ENCODE results near the gene MED13L. TPM values are rescaled to one million over a fixed set of nuclear protein-coding genes. Genes with fewer than 3 reads are reported as not detected.
A peak's percentile ranks its signal among the peaks of the same experiment; 100 is the strongest.

The MED13L gene
- total RNA-seq, 1 donor from 2014 or later = 141 TPM

DNA sequence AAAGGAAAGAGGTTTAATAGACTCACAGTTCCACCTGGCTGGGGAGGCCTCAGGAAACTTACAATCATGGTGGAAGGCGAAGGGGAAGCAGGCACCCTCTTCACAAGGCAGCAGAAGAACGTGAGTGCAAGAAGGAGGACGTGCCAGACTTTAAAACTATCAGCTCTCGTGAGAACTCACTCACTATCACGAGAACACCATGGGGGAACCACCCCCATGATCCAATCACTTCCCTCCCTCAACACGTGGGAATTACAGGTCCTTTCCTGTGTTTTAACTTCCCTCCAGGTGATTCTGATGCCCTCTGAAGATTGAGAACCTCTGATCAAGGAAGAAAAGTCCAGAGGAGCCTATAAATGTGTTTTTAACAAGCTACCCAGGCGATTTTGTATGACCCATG is 358.7 kb downstream of the MED13L start:
- Mint-ChIP-seq H3K36me3 (ENCODE audit: insufficient read depth) (peaks cover 1% of the 10 kb centered on the region), H3K9me3 (ENCODE audit: low read depth) (peaks cover 9% of the 10 kb centered on the region), H3K4me3 (ENCODE audit: low read depth) (no peak overlapping the region), H3K27me3 (peaks cover 31% of the 10 kb centered on the region), H3K4me1 (ENCODE audit: low read depth) (peaks cover 8% of the 10 kb centered on the region), H3K27ac (no peak overlapping the region)
- DNase-seq (ENCODE audit: low spot score, unreplicated experiment) = no peak
- TF ChIP-seq, protein P1, sequence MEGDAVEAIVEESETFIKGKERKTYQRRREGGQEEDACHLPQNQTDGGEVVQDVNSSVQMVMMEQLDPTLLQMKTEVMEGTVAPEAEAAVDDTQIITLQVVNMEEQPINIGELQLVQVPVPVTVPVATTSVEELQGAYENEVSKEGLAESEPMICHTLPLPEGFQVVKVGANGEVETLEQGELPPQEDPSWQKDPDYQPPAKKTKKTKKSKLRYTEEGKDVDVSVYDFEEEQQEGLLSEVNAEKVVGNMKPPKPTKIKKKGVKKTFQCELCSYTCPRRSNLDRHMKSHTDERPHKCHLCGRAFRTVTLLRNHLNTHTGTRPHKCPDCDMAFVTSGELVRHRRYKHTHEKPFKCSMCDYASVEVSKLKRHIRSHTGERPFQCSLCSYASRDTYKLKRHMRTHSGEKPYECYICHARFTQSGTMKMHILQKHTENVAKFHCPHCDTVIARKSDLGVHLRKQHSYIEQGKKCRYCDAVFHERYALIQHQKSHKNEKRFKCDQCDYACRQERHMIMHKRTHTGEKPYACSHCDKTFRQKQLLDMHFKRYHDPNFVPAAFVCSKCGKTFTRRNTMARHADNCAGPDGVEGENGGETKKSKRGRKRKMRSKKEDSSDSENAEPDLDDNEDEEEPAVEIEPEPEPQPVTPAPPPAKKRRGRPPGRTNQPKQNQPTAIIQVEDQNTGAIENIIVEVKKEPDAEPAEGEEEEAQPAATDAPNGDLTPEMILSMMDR (IDR thresholded peaks at IDR 0.05; ENCODE audit: unreplicated experiment) = no peak

- TF ChIP-seq, protein P1 (IDR thresholded peaks at IDR 0.05; ENCODE audit: unreplicated experiment) = peak; percentile 98
- peaks cover 5% of the 10 kb centered on the region for H3K9me3 Mint-ChIP-seq (ENCODE audit: low read depth)
- H3K4me3 Mint-ChIP-seq (ENCODE audit: low read depth) = peak overlapping the region; percentile 62
- H3K27me3 Mint-ChIP-seq = peaks cover 36% of the 10 kb centered on the region
- H3K4me1 Mint-ChIP-seq (ENCODE audit: low read depth) = peaks cover 8% of the 10 kb centered on the region
- DNase-seq (ENCODE audit: low spot score, unreplicated experiment) = peak; percentile 87
- H3K27ac Mint-ChIP-seq = peak overlapping the region; percentile 59
- peaks cover 1% of the 10 kb centered on the region for H3K36me3 Mint-ChIP-seq (ENCODE audit: insufficient read depth)
These were observed 360.4 kb downstream of the MED13L start for GRCh38 chr12:115916910-115917668.

DNA sequence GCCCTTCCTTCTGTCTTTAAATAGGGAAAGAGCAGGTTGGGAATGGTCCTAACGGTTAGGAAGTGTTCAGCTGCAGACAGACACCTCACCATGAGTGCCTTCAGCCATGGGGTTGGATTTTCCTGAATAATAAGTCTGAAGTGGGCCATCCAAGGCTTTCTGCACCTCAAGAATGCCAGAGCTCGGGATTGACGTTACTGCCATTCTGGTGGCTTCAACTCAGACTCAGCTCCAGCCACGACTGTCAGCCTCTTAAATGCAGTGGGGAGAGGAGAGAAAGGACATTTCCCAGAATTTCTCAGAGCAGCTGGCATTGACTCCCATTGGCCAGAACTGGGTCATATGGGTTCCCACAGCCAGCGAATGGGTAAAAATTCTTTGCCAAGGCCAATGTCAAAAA is 363.4 kb downstream of the MED13L start:
- Mint-ChIP-seq H3K4me1 (ENCODE audit: low read depth) (peaks cover 8% of the 10 kb centered on the region), H3K9me3 (ENCODE audit: low read depth) (peaks cover 3% of the 10 kb centered on the region), H3K4me3 (ENCODE audit: low read depth) (no peak overlapping the region), H3K27ac (no peak overlapping the region), H3K36me3 (ENCODE audit: insufficient read depth) (no peaks in the 10 kb centered on the region), H3K27me3 (peaks cover 31% of the 10 kb centered on the region)
- TF ChIP-seq, protein P1 (IDR thresholded peaks at IDR 0.05; ENCODE audit: unreplicated experiment) = no peak
- DNase-seq (ENCODE audit: low spot score, unreplicated experiment) = no peak

DNA sequence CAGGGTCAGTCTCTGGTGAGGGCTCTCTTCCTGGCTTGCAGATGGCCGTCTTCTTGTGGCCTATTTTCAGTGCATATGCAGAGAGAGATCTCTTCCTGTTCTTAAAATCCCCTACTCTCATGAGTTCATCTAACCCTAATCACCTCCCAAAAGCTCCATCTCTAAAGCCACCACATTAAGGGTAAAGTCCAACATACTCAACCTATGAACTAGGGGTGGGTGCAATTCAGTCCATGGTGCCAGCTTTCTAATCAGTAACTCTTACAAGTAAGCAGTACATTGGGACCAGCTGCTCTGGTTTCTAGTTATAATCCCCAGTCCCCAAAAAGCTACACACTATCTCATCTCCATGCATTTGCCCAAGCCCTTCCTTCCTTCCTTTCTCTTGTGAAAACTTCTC is 365.1 kb downstream of the MED13L start:
- TF ChIP-seq, protein P1 (IDR thresholded peaks at IDR 0.05; ENCODE audit: unreplicated experiment) = no peak
- DNase-seq (ENCODE audit: low spot score, unreplicated experiment) = no peak
- H3K4me1 Mint-ChIP-seq (ENCODE audit: low read depth) = peaks cover 2% of the 10 kb centered on the region
- H3K27me3 Mint-ChIP-seq = peaks cover 16% of the 10 kb centered on the region
- H3K4me3 Mint-ChIP-seq (ENCODE audit: low read depth) = no peak overlapping the region
- no peak overlapping the region for H3K27ac Mint-ChIP-seq
- peaks cover 3% of the 10 kb centered on the region for H3K9me3 Mint-ChIP-seq (ENCODE audit: low read depth)
- H3K36me3 Mint-ChIP-seq (ENCODE audit: insufficient read depth) = no peaks in the 10 kb centered on the region

DNA sequence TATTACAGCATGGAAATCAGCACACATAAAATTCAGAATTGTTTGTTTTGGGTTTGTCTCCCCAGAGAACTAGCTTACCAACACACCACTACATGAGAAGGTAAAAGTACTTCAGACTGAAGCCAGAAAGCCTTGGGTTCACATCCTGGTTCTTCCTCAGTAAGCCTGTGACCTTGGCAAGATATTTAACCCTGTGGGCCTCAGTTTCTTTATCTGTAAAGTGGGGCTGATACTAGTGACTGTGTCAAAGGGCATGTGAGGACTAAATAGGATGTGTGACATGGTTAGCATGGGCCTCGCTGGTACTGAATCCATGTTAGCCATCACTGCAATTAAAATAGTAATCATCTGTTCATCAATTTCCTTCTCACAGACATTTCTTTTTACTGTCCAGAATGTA is 366.1 kb downstream of the MED13L start:
- Mint-ChIP-seq H3K4me3 (ENCODE audit: low read depth) (no peak overlapping the region), H3K4me1 (ENCODE audit: low read depth) (no peaks in the 10 kb centered on the region), H3K27ac (no peak overlapping the region), H3K27me3 (peaks cover 13% of the 10 kb centered on the region), H3K9me3 (ENCODE audit: low read depth) (peaks cover 3% of the 10 kb centered on the region), H3K36me3 (ENCODE audit: insufficient read depth) (no peaks in the 10 kb centered on the region)
- TF ChIP-seq, protein P1 (IDR thresholded peaks at IDR 0.05; ENCODE audit: unreplicated experiment) = no peak
- no peak for DNase-seq (ENCODE audit: low spot score, unreplicated experiment)
